CD4-positive, alpha-beta T cell treated with Interleukin-4 for 1 hour (primary cell): ENCODE data around the gene CSTPP1.

ENCODE experiments used
- DNase-seq, 2 donors: peaks; one replicate each; pipeline ENCODE4 v3.0.0-alpha.2; 2020 to 2022

Gene CSTPP1, protein sequence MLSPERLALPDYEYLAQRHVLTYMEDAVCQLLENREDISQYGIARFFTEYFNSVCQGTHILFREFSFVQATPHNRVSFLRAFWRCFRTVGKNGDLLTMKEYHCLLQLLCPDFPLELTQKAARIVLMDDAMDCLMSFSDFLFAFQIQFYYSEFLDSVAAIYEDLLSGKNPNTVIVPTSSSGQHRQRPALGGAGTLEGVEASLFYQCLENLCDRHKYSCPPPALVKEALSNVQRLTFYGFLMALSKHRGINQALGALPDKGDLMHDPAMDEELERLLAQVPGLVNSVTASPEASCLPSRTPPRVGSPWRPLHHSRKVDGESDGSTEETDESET

DNA sequence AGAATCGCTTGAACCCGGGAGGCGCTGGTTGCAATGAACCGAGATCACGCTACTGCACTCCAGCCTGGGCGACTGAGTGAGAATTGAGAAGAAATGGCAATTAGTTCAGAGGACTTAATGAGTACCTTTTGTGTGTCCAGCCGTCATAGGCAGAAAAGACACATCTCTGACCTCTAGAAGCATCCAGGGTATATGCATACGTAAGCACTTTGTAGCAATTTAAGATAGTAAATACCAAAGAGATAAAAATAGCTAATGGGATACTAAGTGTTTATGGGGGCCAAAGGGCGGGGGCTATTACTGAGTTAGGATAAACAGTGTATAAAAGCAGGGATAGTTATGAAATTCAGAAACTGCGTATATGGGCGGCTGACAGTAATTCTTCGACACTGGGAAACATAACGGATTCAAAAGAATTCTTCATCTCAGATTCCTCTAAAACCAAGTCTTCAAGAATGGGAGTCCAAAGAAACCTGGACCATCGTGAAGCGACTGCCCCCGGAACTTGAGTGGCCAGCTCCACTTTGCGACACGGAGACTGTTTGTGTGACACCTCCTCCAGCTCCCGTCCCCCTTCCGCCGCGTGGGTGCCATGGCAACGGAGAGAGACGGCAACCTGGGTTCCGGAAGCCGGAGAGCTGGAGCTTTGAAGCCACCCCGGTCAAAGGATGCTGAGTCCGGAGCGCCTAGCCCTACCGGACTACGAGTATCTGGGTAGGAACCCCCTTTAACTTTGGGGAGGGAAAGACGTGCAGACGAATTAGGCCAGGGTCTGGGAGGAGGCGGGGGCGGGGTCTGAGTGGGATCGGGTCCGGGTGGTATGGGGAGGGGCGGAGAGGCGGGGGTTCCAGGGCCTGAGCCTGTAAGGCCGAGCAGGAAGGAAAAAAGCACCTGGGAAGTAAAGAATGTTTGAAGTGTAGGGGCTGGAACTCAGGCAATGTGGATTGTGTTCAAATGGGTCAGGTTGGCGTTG lies at the start of gene CSTPP1:
TSS of gene CSTPP1 (plus strand) at position 624 of the 973 bp plus-strand sequence. CDS start at position 669, 45 bp downstream.
- peak; percentile 91 to 92 for DNase-seq

DNA sequence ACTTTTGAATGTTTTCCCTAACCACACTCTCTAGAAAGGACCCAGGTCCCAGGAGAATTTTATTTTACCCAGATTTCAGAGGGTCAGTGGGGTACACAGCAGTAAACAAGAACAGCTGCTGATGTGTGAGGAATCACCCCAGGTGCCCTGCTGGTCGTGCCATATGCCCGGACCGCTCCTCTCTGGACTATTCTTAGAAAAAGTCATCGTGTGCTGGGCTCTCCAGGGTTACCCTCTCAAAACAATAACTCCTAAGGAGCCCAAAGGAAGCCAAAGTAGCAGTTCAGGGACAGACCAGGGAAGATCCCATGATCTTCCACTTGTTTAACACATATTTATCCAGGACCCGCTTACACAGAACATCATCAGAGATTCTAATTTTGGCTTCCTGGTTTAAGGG lies 47.9 kb upstream of the CSTPP1 start:
- DNase-seq = no peak

DNA sequence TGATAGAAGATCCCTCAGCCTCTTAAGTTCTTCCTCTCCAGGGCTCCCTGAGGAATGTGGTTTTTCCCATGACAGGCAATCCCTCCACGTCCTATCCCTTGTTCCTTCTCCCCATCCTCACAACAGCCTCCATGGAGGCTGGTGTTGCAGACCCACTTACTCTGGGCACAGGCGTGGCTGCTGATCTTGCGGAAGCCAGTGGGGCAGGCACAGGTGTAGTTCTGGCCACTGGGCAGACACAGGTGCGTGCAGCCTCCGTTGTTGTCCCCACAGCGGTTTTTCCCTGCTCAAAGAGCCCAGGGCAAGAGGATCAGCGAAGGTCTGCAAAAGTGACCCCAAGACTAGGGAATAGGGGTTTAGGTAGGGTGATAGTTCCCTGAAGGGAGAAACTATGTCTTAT lies 47.3 kb upstream of the CSTPP1 start:
- DNase-seq = no peak

DNA sequence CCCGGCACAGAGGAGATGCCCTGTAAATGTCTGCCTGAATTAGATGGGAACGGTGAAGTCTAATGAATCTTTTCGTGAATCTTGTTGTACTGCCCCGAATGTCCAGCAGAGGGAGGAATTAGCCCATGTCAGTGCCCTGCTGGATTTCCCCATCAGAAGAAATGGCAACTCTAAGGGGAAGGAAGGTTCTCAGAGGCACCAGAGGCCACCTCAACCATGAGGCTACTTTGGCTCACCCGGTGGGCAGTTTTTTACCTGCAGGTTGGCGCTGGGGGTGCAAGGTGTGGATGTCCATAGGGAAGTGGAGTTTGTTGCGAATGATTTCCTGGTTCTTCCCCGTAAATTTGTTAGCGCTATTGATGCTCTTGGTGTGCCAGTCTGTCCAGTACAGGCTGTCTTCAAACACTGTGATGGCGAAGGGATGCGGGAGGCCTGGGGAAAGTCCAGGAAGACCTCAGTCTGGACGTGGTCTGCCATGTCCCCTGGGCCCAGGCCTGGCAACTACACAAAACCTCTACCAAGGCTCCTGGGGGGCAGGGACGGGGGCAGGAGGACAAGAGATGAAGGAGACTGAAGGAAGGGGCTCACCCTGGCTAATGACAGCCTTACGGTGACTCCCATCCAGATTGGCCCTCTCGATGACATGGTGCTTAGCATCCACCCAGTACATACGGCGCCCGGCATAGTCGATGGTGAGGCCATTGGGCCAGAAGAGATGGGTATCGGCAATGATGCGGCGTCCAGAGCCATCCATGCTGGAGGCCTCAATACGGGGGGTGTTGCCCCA lies 46.7 kb upstream of the CSTPP1 start:
- DNase-seq = peak; percentile 69 to 77

DNA sequence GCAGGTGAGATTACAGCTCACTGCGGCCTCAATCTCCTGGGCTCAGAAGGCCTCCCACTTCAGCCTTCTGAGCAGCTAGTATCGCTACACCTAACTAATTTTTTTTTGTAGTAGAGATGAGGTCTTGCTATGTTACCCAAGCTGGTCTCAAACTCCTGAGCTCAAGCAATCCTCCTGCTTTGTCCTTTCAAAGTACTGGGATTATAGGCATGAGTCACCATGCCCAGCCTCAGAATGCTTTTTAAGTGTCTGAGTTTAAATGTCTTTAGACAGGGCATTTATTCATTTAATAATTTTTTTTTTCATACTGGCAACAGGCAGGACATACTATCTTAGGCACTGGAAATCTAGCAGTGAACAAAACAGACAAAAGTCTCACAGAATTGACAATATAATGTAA lies 45.9 kb upstream of the CSTPP1 start:
- no peak for DNase-seq

DNA sequence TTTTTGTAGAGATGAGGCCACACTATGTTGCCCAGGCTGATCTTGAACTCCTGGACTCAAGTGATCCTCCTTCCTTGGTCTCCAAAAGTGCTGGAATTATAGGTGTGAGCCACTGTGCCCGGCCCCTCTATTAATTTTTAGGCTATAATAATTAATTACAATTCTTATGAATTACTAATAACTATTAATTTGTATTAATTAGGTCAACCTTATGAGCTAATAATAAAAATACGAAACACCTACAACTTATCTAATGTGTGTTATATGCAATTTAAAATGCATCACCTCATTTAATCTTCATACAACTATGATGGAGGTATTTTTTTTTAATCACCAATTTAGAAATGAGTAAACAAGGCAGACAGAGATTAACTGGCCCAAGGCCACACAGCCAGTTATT lies 44.5 kb upstream of the CSTPP1 start:
- no peak for DNase-seq

DNA sequence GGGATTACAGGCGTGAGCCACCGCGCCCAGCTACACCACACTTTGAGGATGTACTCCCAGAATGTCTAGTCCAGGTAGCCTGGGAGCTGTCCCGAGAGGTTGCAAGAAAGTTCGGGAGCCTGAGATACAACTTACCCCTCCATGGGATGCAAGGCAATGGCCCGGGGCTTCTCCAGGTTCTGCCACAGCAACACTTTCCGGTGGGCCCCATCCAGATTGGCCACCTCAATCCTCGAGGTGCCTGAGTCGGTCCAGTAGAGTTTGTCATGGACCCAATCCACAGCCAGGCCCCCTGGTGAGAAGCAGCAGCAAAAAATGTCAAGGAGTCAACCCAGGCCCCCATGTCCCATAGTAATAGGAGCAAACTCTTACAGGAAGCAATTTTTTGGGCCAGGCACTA lies 43.7 kb upstream of the CSTPP1 start:
- DNase-seq = no peak

DNA sequence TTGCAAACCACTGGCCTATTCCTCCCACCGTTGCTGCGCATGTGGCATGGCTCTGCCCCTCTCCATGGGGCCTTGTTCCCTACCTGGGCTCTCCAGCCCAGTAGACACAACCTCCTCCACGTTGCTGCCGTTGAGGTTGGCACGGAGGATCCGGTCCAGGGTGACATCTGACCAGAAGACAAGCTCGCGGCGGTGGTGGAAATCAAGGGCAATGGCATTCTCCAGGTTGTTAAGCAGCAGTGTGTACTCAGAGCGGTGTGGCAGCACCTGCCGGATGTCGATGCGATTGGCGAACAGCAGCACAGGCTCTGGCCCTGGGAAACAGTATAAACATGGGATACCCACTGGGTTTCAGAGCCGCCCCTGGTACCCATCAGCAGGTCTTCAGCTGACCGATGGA lies 42.1 kb upstream of the CSTPP1 start:
- no peak for DNase-seq

DNA sequence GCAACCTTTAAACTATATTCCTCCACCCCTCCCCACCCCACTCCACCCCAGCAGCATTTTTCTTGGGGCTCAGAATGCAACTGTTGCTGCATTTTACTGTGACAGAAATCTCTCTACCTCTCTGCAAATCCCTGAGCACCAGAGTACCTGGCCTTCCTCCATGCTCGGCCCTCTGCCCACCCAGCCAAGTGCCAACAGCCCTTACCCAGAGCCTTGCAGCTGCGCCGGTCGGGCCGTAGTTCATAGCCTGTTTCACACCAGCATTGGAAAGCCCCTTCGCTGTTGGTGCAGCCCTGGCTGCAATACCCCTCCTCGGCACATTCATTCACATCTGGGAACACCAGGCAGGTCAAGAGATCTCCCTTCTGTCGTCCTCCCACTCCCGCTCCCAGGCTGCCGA lies 41.6 kb upstream of the CSTPP1 start:
- no peak for DNase-seq

DNA sequence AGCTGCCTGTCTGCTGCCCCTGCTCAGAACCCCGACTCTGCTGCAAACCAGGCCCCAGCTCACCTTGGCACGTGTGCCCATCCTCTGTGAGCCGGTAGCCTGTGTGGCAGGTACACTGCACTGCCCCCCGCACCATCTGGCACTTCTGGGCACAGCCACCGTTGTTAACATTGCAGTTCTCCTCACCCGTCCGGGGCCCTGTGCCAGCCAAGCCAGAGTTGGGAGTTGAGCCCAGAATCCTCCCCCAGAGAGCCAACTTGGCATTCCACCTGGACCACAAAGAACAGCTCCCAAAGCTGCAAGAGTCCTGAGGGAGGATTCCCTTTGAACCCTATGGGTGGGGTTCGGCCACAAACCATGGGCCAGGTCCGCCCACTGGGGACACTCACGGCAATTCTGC lies 40.7 kb upstream of the CSTPP1 start:
- no peak for DNase-seq

DNA sequence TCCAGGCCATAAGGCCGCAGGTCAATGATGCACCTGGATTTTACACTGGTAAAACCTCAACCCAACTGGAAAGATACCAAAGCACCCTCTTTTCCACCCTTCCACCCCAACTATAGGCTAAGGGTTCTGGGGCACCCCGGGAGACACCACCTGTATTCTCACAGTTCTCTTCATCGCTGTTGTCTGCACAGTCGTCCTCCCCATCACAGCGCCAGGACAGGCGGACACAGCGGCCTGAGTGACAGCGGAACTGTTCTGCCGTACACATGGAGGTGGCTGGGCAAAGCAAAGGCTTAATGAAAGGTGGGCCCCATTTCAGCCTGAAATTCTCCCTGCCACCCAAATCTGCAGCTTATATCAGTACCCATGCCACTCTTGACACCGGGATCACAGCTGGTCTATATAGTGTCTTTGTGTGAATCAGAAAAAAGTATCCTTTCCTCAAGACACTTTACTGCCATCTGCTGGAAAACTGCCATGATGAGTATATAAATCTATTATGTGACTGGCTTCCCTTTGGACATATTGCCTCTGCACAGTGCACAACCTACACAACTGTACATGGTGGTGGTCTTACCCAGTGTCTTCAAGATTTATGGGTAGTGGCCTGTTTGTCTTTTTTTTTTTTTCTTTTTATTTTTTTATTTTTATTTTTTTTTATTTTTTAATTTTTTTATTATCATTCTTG lies 39.7 kb upstream of the CSTPP1 start:
- peak in 1 of 2 donors; percentile 29 for DNase-seq

DNA sequence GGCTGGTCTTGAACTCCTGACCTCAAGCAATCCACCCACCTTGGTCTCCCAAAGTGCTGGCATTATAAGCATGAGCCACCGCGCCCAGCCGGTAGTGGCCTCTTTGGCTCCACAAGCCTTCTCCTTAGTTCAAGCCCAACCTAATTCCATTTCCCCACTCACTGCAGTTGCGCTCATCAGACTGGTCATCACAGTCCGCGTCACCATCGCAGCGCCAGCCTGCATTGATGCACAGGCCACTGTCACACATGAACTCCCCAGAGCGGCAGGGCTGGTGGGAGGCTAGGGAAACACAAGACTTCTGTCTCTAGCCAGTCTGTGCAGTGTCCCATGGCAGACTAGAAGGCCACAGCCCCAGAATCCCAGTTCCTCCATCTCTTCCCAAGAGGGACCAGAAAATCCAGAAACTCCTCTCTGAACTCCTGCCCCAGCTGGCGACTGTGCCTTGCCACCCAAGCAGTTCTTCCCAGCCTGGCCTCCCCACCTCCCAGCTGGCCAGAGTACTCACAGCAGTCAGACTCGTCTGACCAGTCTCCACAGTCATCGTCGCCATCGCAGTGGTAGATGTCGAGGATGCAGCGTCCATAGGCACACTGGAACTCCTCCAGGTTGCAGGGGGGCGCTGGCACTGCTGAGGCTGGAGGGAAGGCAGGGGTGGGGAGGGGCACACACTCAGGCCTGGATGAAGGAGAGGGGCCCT lies 38.0 kb upstream of the CSTPP1 start:
- no peak for DNase-seq

DNA sequence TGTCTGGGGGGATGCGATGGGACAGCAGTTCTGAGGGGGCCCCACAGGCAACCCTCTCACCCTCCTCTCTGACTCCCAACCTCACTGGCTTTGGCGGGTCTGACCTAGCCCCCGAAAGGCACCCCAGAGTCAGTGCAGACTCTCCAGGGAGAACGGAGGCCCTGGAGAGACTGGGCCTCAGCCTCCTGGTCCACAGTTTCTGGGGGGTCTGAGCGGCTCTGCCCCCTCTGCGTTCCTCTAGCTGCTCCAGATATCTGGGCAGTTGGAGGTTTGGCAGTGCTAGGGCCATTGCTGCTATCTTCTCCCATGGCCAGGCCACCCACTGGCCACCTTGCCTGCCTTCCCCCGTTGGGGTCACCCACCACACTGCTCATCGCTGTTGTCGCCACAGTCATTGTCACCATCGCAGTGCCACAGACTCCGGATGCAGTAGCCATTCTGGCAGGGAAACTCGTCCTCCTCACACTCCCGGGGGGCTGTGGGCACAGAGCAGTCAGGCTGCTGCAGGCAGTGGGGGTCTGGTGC lies 37.0 kb upstream of the CSTPP1 start:
- no peak for DNase-seq

DNA sequence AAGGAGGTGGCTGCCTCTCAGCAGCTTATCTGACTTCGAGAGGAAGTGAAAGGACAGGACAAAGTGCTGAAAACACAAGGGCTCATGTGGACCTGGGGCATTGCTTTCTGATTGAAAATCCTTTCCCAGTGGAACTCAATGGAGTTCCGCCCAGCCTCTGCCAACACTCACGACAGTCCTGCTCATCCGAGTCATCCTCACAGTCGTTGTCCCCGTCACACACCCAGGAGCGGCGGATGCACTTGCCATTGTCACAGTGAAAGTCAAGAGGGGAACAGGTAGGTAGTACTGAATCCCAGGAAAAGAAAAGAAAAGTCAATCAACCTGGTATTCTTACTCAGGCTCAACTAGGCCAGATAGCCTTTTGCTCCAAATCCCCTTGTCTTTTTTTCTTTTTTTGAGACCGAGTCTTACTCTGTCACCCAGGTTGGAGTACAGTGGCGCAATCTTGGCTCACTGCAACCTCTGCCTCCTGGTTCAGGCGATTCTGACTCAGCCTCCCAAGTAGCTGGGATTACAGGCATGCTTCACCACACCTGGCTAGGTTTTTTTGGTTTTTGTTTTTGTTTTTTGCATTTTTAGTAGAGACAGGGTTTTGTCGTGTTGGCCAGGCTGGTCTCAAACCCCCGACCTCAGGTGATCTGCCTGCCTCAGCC lies 36.3 kb upstream of the CSTPP1 start:
- DNase-seq = no peak

DNA sequence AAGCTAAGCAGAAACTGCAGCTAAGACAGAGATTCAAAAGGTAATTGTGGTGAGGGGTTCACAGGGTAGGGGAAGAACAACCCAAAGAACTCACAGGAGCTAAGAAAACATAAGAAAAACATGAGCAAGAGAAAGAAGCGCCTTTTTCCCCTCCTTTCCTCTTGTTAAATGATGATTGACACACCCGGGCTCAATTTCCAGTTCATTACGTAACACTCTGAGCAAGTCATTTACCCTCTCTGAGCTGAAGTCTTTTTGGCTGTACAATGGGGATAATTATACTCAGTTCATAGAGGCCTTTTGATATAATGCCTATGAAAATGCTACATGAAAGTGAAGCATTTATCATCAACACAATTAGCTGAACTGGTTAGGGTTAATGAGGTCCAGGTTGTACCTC lies 35.4 kb upstream of the CSTPP1 start:
- DNase-seq = no peak

DNA sequence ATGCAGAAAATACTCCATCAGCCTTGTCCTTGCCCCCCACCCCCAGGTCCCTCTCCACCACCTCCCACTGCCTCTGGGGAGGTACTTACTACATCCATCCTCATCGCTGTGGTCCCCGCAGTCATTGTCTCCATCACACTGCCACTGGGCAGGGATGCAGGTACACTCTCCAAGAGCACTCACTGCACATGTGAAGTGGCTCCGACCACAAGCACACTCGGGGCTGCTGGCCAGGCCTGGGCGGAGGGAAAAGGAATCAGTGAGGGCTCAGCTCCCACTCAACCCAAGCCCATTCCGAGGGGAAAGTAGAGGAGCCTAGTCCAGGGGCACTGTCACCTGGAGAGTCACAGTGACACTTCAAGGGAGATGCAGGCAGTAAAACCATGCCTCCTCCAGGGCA lies 33.9 kb upstream of the CSTPP1 start:
- no peak for DNase-seq

DNA sequence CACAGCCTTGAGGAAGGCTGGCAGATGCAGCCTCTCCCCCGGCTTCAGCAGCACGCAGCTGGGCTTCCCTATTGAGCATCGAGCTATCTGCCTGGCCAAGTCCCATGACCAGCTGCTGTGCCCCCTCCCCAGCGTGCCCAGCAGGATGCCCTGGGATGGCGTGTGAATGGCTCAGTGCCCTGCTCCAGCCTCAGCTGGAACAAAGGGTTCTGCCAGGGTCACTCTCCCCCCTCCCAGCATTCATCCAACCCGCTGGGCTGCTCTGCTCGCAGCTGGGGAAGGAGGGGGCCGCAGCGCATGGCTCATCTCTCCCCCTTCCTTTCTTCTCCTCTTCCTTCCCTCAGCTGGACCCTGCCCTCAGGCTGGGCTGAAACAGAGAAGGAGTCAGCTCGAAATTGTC lies 32.7 kb upstream of the CSTPP1 start:
- no peak for DNase-seq

DNA sequence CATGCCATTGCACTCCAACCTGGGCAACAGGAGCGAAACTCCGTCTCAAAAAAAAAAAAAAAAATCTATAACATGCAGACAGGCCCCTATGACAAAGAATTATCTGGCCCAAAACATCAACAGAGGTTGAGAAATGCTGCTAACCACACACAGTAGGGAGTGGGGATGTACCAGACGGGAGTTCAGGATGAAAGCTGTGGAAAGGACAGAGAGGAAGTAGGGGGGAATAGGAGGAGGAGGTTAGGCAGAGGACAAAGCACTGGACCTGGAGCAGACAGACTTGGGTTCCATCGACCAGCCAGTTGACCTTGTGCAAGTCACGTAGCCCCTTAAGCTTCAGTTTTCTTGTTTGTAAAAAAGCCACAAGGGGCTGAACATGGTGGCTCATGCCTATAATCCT lies 30.8 kb upstream of the CSTPP1 start:
- no peak for DNase-seq

DNA sequence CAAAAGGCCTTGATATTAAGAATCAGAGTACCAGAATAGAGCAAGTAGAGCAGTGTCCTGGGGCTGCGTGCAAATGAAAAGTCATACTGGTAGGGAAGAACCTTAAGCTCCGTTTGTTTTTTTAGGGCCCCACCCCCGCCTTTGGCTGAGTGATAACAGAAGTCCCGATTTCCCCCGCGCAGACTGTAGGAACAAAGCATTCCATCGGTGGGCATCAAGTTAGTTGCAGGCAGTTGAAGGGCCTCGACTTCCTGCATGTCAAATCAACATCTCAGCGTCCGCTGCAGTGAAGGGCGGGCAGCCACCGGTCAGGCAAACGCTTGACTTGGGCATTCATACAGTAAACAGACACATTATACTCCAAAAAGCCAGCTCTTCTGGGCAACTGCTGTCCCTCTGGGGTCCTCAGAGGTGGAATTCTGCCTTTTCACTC lies 29.9 kb upstream of the CSTPP1 start:
- DNase-seq = no peak

DNA sequence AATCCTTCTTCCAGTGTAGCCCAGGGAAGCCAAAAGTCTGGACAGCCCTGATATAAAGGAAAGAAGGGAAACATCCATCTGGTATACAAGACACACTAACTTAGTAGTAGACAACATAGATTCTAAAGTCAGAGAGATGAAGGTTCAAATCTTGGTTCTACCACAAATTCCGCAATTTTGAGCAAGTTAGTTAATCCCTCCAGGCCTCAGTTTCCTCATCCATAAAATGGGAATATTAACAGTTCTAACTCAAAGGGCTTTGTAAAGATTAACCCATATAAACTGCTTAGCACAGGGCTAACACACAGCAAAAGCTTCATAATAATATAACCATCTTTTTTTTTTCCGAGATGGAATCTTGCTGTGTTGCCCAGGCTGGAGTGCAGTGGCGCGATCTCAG lies 29.0 kb upstream of the CSTPP1 start:
- DNase-seq = no peak

DNA sequence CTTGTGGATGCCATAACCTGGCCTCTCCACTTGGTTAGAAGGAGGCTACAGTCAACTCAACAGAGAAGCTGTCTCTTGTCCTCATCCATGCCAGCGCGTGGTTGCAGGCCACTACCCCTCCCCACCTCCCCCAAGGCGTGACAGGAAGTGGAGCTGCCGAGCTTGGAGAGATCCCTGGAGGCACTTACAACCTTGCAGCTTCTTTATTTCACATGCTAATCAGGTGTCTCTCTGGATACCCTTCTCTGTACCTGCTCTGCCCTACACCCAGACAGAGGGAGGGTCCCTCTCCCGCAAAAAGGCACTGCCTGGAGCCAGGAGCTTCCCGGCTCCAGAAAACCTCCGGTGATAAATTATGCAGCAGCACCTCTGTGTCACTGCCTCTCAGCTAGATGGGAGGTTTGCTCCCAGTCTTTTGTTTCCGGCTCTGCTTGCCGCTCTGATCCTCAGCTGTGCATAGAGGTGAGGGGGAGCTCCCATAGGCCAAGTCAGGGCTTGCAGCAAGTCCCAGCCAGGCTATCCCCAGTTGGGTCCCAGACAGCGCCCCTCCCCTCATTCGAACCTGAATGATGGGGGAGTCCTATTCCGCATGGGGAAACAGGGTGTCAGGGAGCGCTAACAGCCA lies 23.9 kb upstream of the CSTPP1 start:
- DNase-seq = no peak
